ENCODE data around the gene ADD2.

Gene ADD2

GRCh38 chr2:70789304-70790135 lies 21.5 kb upstream of the ADD2 start:
- peak; percentile 76 for TF ChIP-seq CTCF (IDR thresholded peaks at IDR 0.05; ENCODE audit: low read depth, low read length, missing control alignments)
- Histone ChIP-seq H3K27me3 (replicated peaks) (peaks cover 26% of the 10 kb centered on the region), H3K4me3 (ENCODE audit: low read depth, low read length) (no peak overlapping the region), H3K27ac (no peak overlapping the region), H3K36me3 (replicated peaks) (no peaks in the 10 kb centered on the region)
- in situ Hi-C loops (cut with HindIII; ENCODE audit: low pct_ligation_motif_present, low sequenced_read_pairs), result no loop called here
- DNase-seq, result peak; percentile 45

GRCh38 chr2:70785137-70785911 lies 17.3 kb upstream of the ADD2 start:
- TF ChIP-seq CTCF (IDR thresholded peaks at IDR 0.05; ENCODE audit: low read depth, low read length, missing control alignments), result peak; percentile 66
- Histone ChIP-seq H3K4me3 (ENCODE audit: low read depth, low read length) (no peak overlapping the region), H3K36me3 (replicated peaks) (no peaks in the 10 kb centered on the region), H3K27ac (no peak overlapping the region), H3K27me3 (replicated peaks) (peaks cover 18% of the 10 kb centered on the region)
- in situ Hi-C loops (cut with HindIII; ENCODE audit: low pct_ligation_motif_present, low sequenced_read_pairs), result no loop called here
- DNase-seq, result peak; percentile 12

- no peak for TF ChIP-seq CTCF (IDR thresholded peaks at IDR 0.05; ENCODE audit: low read depth, low read length, missing control alignments)
- H3K4me3 ChIP-seq (ENCODE audit: low read depth, low read length), result no peak overlapping the region
- H3K27ac ChIP-seq, result no peak overlapping the region
- no peak for DNase-seq
- in situ Hi-C loops (cut with HindIII; ENCODE audit: low pct_ligation_motif_present, low sequenced_read_pairs), result no loop called here
- H3K27me3 ChIP-seq (replicated peaks), result peaks cover 7% of the 10 kb centered on the region
- H3K36me3 ChIP-seq (replicated peaks), result no peaks in the 10 kb centered on the region
These were observed 16.3 kb upstream of the ADD2 start for GRCh38 chr2:70784320-70784719.

- Histone ChIP-seq H3K36me3 (replicated peaks) (no peaks in the 10 kb centered on the region), H3K27me3 (replicated peaks) (peaks cover 3% of the 10 kb centered on the region), H3K4me3 (ENCODE audit: low read depth, low read length) (no peak overlapping the region), H3K27ac (no peak overlapping the region)
- in situ Hi-C loops (cut with HindIII; ENCODE audit: low pct_ligation_motif_present, low sequenced_read_pairs), result no loop called here
- DNase-seq, result no peak
- no peak for TF ChIP-seq CTCF (IDR thresholded peaks at IDR 0.05; ENCODE audit: low read depth, low read length, missing control alignments)
These were observed 12.0 kb upstream of the ADD2 start for GRCh38 chr2:70779911-70780545.

GRCh38 chr2:70779491-70779890 lies 11.5 kb upstream of the ADD2 start:
- H3K36me3 ChIP-seq (replicated peaks), result no peaks in the 10 kb centered on the region
- DNase-seq, result no peak
- in situ Hi-C loops (cut with HindIII; ENCODE audit: low pct_ligation_motif_present, low sequenced_read_pairs), result no loop called here
- H3K27me3 ChIP-seq (replicated peaks), result peaks cover 3% of the 10 kb centered on the region
- no peak overlapping the region for H3K27ac ChIP-seq
- TF ChIP-seq CTCF (IDR thresholded peaks at IDR 0.05; ENCODE audit: low read depth, low read length, missing control alignments), result no peak
- no peak overlapping the region for H3K4me3 ChIP-seq (ENCODE audit: low read depth, low read length)

All from brain microvascular endothelial cell (primary cell).